SK-N-SH treated with all-trans-retinoic acid at 6 μM for 48 hours (cell line): Measurements from ENCODE around the gene FAF1.

ENCODE experiments used
- ARNTL ChIP-seq: fragments of 450-650 bp; formaldehyde crosslinking; IDR thresholded peaks from 2 replicates; pipeline ENCODE4 v1.5.0; 2020; ENCODE audit warnings: low read depth, mild to moderate bottlenecking, moderate library complexity, borderline replicate concordance
- CSRNP3 ChIP-seq: fragments of 250-450 bp; sonication (Bioruptor Pico); IDR thresholded peaks from 2 replicates; pipeline ENCODE4 v1.5.1; 2021; ENCODE audit warnings: mild to moderate bottlenecking, moderate library complexity
- GLIS3 ChIP-seq: fragments of 250-450 bp; sonication (Bioruptor Pico); IDR thresholded peaks from 2 replicates; pipeline ENCODE4 v1.5.0; 2020; ENCODE audit warnings: mild to moderate bottlenecking, moderate library complexity
- OSR1 ChIP-seq: fragments of 250-450 bp; sonication (Bioruptor Pico); IDR thresholded peaks from 2 replicates; pipeline ENCODE4 v1.8.0; 2022; ENCODE audit warnings: moderate library complexity, mild to moderate bottlenecking, inconsistent platforms
- PATZ1 ChIP-seq: fragments of 250-450 bp; sonication (Bioruptor Pico); IDR thresholded peaks from 2 replicates; pipeline ENCODE4 v1.8.0; 2020; ENCODE audit warnings: mild to moderate bottlenecking, moderate library complexity, borderline replicate concordance
- POU6F1 ChIP-seq: fragments of 250-450 bp; sonication (Bioruptor Pico); IDR thresholded peaks from 2 replicates; pipeline ENCODE4 v1.8.0; 2021; ENCODE audit warnings: low read depth, mild to moderate bottlenecking, moderate library complexity, borderline replicate concordance
- PPARA ChIP-seq: fragments of 250-450 bp; sonication (Bioruptor Pico); IDR thresholded peaks from 2 replicates; pipeline ENCODE4 v1.5.0; 2020; ENCODE audit warnings: mild to moderate bottlenecking, borderline replicate concordance
- RARB ChIP-seq: fragments of 250-450 bp; sonication (Bioruptor Pico); IDR thresholded peaks from 2 replicates; pipeline ENCODE4 v1.8.0; 2021; ENCODE audit warnings: mild to moderate bottlenecking, moderate library complexity
- SNAI2 ChIP-seq: fragments of 250-450 bp; sonication (Bioruptor Pico); IDR thresholded peaks from 2 replicates; pipeline ENCODE4 v1.5.0; 2020; ENCODE audit warnings: mild to moderate bottlenecking, moderate library complexity
- TOX ChIP-seq: fragments of 250-450 bp; sonication (Bioruptor Pico); IDR thresholded peaks from 2 replicates; pipeline ENCODE4 v1.8.0; 2021; ENCODE audit warnings: mild to moderate bottlenecking, moderate library complexity, borderline replicate concordance
- ZC3H10 ChIP-seq: fragments of 250-450 bp; sonication (Bioruptor Pico); IDR thresholded peaks from 2 replicates; pipeline ENCODE4 v1.5.1; 2021; ENCODE audit warnings: mild to moderate bottlenecking, moderate library complexity
- ZFP3 ChIP-seq: fragments of 250-450 bp; sonication (Bioruptor Pico); IDR thresholded peaks from 2 replicates; pipeline ENCODE4 v1.5.0; 2020; ENCODE audit warnings: mild to moderate bottlenecking, moderate library complexity
- ZFP30 ChIP-seq: fragments of 450-650 bp; formaldehyde crosslinking; IDR thresholded peaks from 2 replicates; pipeline ENCODE4 v1.5.0; 2022; ENCODE audit warnings: mild to moderate bottlenecking, moderate library complexity
- ZNF8 ChIP-seq: fragments of 450-650 bp; formaldehyde crosslinking; IDR thresholded peaks from 2 replicates; pipeline ENCODE4 v1.5.0; 2020; ENCODE audit warnings: mild to moderate bottlenecking, moderate library complexity

- no peak for TF ChIP-seq ZFP30 (CRISPR knock-in tag)
- TF ChIP-seq GLIS3 = no peak
- no peak for TF ChIP-seq PATZ1 (CRISPR knock-in tag)
- TF ChIP-seq RARB (CRISPR knock-in tag) = no peak
- no peak for TF ChIP-seq SNAI2
- TF ChIP-seq ZNF8 (CRISPR knock-in tag) = no peak
- TF ChIP-seq POU6F1 = no peak
- no peak for TF ChIP-seq CSRNP3
- no peak for TF ChIP-seq TOX (CRISPR knock-in tag)
- no peak for TF ChIP-seq ZFP3 (CRISPR knock-in tag)
- no peak for TF ChIP-seq OSR1 (CRISPR knock-in tag)
- no peak for TF ChIP-seq ARNTL (CRISPR knock-in tag)
- TF ChIP-seq ZC3H10 (CRISPR knock-in tag) = no peak
- TF ChIP-seq PPARA (CRISPR knock-in tag) = no peak
Measured at GRCh38 chr1:50852889-50853288, 107.2 kb downstream of the FAF1 start.
